ENCODE measurements around the gene WWC1. TPM values are rescaled to one million over a fixed set of nuclear protein-coding genes. Genes with fewer than 3 reads are reported as not detected.

WWC1 gene
- total RNA-seq (2022) (190 TPM in 2 replicates), Bru-seq, nascent RNA (percentile 97 among the genes with signal in this experiment), BruChase-seq, experiment 1, labeled RNA remaining after a 6-hour chase (percentile 92 among the genes with signal in this experiment), BruChase-seq, experiment 2, labeled RNA remaining after a 2-hour chase (percentile 89 among the genes with signal in this experiment)
- long read RNA-seq, full-length matches to known transcripts: 13 of 105 reads
- long read RNA-seq, partial matches to known transcripts: 41 of 105 reads
- long read RNA-seq, other reads (novel, unspliced or antisense): 51 of 105 reads

DNA sequence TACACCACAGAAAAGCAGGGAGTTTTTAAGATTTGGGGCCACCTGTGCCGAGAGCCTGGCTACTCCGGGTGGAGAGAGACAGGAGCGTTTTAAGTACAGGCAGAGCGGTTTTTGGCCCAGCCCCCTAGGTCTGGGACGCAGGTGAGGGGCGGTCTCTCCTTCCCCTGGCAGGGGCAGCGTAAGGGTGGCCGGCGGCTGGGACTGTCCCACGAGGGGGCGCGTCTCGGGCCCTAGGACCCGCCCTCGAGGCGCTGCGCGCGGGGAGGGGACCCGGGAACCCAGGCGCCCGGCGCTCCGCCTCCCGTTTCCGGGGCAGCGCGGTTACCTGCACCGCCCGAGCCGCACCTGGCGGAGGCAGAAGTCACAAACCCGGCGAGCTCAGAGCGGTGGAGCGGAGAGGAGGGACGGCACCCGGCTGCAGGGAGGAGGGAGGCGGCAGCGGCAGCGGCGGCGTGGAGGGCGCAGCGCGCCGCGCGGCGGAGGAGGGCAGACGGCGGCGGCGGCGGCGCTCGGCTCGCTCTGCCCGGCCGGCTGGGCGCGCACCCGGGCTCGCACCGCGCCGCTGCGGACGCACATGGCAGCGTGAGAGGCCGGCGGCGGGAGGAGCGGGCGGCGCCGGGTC is at the start of gene WWC1:
Gene WWC1, plus strand, starts transcription at position 304 of the 622 bp plus-strand sequence. CDS start 508 bp downstream, outside the sequence.
- BruUV-seq (replicated peaks): no TSS peak
- peak; percentile 99 for DNase-seq
- H3K9me3 Mint-ChIP-seq (ENCODE audit: low read depth, unreplicated experiment): no peaks in the 10 kb centered on the region
- CTCF ChIA-PET: interaction anchor here (0.9 to 4.6 kb wide), 14 partner anchors 10 to 125 kb away, joined by 3 to 37 read pairs (median 6); no protein-coding TSS in a partner anchor
- TF ChIP-seq, protein P1, sequence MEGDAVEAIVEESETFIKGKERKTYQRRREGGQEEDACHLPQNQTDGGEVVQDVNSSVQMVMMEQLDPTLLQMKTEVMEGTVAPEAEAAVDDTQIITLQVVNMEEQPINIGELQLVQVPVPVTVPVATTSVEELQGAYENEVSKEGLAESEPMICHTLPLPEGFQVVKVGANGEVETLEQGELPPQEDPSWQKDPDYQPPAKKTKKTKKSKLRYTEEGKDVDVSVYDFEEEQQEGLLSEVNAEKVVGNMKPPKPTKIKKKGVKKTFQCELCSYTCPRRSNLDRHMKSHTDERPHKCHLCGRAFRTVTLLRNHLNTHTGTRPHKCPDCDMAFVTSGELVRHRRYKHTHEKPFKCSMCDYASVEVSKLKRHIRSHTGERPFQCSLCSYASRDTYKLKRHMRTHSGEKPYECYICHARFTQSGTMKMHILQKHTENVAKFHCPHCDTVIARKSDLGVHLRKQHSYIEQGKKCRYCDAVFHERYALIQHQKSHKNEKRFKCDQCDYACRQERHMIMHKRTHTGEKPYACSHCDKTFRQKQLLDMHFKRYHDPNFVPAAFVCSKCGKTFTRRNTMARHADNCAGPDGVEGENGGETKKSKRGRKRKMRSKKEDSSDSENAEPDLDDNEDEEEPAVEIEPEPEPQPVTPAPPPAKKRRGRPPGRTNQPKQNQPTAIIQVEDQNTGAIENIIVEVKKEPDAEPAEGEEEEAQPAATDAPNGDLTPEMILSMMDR (IDR thresholded peaks at IDR 0.05; ENCODE audit: unreplicated experiment): peak; percentile 30
- intact Hi-C loops (cut with micrococcal nuclease; ENCODE audit: unreplicated experiment): loop anchor here (1.0 to 5.0 kb wide), 3 partner anchors 24 to 111 kb away; no protein-coding TSS in a partner anchor
- peak within 1 kb of the TSS; percentile 85 for H3K27ac Mint-ChIP-seq (ENCODE audit: unreplicated experiment)
- peak within 1 kb of the TSS; percentile 97 for H3K4me3 Mint-ChIP-seq (ENCODE audit: low read depth, unreplicated experiment)
- H3K27me3 Mint-ChIP-seq (ENCODE audit: unreplicated experiment): no peaks in the 10 kb centered on the region
- peaks cover 81% of the 10 kb centered on the region for H3K4me1 Mint-ChIP-seq (ENCODE audit: low read depth, unreplicated experiment)
- H3K36me3 Mint-ChIP-seq (ENCODE audit: insufficient read depth, unreplicated experiment): peaks cover 78% of the 10 kb centered on the region

DNA sequence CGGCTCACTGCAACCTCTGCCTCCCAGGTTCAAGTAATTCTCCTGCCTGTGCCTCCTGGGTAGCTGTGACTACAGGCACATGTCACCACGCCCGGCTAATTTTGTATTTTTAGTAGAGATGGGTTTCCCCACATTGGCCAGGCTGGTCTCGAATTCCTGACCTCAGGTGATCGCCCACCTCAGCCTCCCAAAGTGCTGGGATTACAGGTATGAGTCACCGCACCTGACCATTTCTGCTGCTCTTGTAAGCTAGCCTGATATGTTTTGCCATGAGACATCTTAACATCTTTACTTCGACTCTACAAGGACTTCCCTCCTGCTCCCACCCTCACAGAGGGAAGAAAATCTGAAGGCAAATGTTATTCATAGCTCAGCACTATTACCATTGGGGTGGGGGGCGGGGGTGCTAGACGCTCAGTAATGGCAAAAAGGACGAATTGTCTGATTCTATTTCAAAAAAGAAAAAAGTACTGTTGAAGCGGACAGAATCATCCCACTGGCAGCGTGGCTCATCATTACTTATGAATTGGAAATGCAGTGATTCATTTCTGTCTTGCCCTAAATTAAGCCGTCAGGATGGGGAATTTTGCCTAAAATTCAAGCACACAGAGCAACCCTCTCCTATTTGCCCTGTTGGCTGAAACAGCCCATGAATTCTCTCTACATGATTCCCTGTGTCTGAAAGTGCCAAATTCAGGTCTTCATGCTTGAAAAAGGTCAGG is 46.4 kb upstream of the WWC1 start:
- intact Hi-C loops (cut with micrococcal nuclease; ENCODE audit: unreplicated experiment): no loop called here
- TF ChIP-seq, protein P1 (IDR thresholded peaks at IDR 0.05; ENCODE audit: unreplicated experiment): no peak
- DNase-seq: no peak
- H3K4me3 Mint-ChIP-seq (ENCODE audit: low read depth, unreplicated experiment): no peak overlapping the region
- CTCF ChIA-PET: no interaction called here
- no TSS peak for BruUV-seq (replicated peaks)
- H3K4me1 Mint-ChIP-seq (ENCODE audit: low read depth, unreplicated experiment): no peaks in the 10 kb centered on the region
- H3K36me3 Mint-ChIP-seq (ENCODE audit: insufficient read depth, unreplicated experiment): no peaks in the 10 kb centered on the region
- no peak overlapping the region for H3K27ac Mint-ChIP-seq (ENCODE audit: unreplicated experiment)
- peaks cover 23% of the 10 kb centered on the region for H3K27me3 Mint-ChIP-seq (ENCODE audit: unreplicated experiment)
- H3K9me3 Mint-ChIP-seq (ENCODE audit: low read depth, unreplicated experiment): no peaks in the 10 kb centered on the region

DNA sequence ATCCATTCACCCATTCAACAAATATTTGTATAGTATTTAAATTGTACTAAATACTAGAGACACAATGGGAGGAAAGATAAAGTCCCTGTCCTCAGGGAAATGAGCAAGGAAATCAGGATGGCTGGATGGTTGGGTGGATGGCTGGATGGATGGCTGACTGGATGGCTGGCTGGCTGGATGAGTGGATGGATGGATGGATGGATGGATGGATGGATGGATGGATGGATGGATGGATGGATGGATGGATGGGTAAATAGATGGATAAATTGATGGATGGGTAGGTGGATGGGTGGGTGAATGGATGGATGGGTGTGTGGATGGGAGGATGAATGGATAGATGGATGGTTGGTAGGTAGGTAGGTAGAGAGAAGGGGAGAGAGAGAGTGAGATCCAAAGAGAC is 41.5 kb upstream of the WWC1 start:
- Mint-ChIP-seq H3K4me3 (ENCODE audit: low read depth, unreplicated experiment) (no peak overlapping the region), H3K27me3 (ENCODE audit: unreplicated experiment) (peaks cover 41% of the 10 kb centered on the region), H3K36me3 (ENCODE audit: insufficient read depth, unreplicated experiment) (no peaks in the 10 kb centered on the region), H3K27ac (ENCODE audit: unreplicated experiment) (no peak overlapping the region), H3K9me3 (ENCODE audit: low read depth, unreplicated experiment) (no peaks in the 10 kb centered on the region), H3K4me1 (ENCODE audit: low read depth, unreplicated experiment) (no peaks in the 10 kb centered on the region)
- DNase-seq: no peak
- no TSS peak for BruUV-seq (replicated peaks)
- CTCF ChIA-PET: no interaction called here
- intact Hi-C loops (cut with micrococcal nuclease; ENCODE audit: unreplicated experiment): no loop called here
- TF ChIP-seq, protein P1 (IDR thresholded peaks at IDR 0.05; ENCODE audit: unreplicated experiment): no peak

DNA sequence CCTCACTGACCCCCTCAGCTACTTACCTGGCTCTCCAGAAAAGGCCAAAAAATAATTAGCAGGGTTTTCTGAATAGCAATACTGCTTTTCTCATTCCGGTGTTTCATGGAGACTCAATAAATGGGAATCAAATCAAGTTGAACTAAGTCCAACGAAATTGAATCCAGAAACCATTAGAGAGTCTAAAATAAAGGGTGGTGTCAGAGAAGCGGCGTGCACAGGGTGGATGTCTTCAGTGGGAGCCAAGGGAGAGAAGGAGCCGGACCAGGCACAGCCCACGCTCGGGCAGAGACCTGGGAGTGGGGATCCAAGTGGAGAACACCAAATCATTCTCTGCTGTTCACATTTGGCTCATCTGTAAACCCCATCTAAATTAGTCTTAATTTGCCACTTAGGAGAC is 40.2 kb upstream of the WWC1 start:
- H3K9me3 Mint-ChIP-seq (ENCODE audit: low read depth, unreplicated experiment): no peaks in the 10 kb centered on the region
- no peaks in the 10 kb centered on the region for H3K4me1 Mint-ChIP-seq (ENCODE audit: low read depth, unreplicated experiment)
- H3K4me3 Mint-ChIP-seq (ENCODE audit: low read depth, unreplicated experiment): no peak overlapping the region
- H3K36me3 Mint-ChIP-seq (ENCODE audit: insufficient read depth, unreplicated experiment): no peaks in the 10 kb centered on the region
- no TSS peak for BruUV-seq (replicated peaks)
- intact Hi-C loops (cut with micrococcal nuclease; ENCODE audit: unreplicated experiment): no loop called here
- no peak overlapping the region for H3K27ac Mint-ChIP-seq (ENCODE audit: unreplicated experiment)
- no peak for DNase-seq
- peaks cover 41% of the 10 kb centered on the region for H3K27me3 Mint-ChIP-seq (ENCODE audit: unreplicated experiment)
- CTCF ChIA-PET: no interaction called here
- TF ChIP-seq, protein P1 (IDR thresholded peaks at IDR 0.05; ENCODE audit: unreplicated experiment): no peak

Data from Calu3 (cell line).